Measurements from ENCODE around the gene GRP. TPM values are rescaled to one million over a fixed set of nuclear protein-coding genes. Genes with fewer than 3 reads are reported as not detected.

Gene GRP
- total RNA-seq, 1 experiment from 2014 or later = not detected

- Mint-ChIP-seq H3K4me3 (peak overlapping the region; percentile 54 to 77), H3K9me3 (peaks cover 0 to 3% of the 10 kb centered on the region in 2 experiments; a peak in 3 of 5 replicates), H3K27me3 (ENCODE audit: low read depth) (peaks cover 98% of the 10 kb centered on the region), H3K4me1 (peaks cover 24 to 29% of the 10 kb centered on the region in 2 experiments), H3K36me3 (ENCODE audit: insufficient read depth in 1 of 3, low read depth in 3 of 3) (no peaks in the 10 kb centered on the region; a peak in 1 of 7 replicates), H3K27ac (no peak overlapping the region)
- Histone ChIP-seq H3K18ac (ENCODE audit: insufficient read length, low read depth, low read length) (no peak overlapping the region), H3K9me3 (ENCODE audit: control insufficient read depth, low read depth, low read length) (no peaks in the 10 kb centered on the region), H2AK5ac (ENCODE audit: insufficient read length, low read length) (no peak overlapping the region), H3K56ac (ENCODE audit: insufficient read length, low read depth, low read length) (no peak overlapping the region), H4K20me1 (ENCODE audit: control insufficient read depth, insufficient read depth, insufficient read length) (no peaks in the 10 kb centered on the region), H2BK20ac (ENCODE audit: low read depth, low read length, poor library complexity, severe bottlenecking) (no peak overlapping the region), H3K79me1 (ENCODE audit: insufficient read depth, low read depth, low read length, poor library complexity, severe bottlenecking) (no peaks in the 10 kb centered on the region), H3K14ac (ENCODE audit: insufficient read depth, low read length) (no peak overlapping the region), H4K5ac (ENCODE audit: insufficient read length, low read depth, low read length) (no peak overlapping the region), H2BK120ac (ENCODE audit: low read depth, low read length, poor library complexity, severe bottlenecking) (no peak overlapping the region), H4K8ac (replicated peaks; ENCODE audit: insufficient read length, low read depth, low read length) (no peak overlapping the region), H2AFZ (ENCODE audit: low read length) (no peak overlapping the region), H3K79me2 (ENCODE audit: insufficient read depth, low read length) (no peaks in the 10 kb centered on the region), H2BK5ac (ENCODE audit: insufficient read length, low read length) (no peak overlapping the region), H3K4me1 (ENCODE audit: insufficient read depth, low read length) (peaks cover 4% of the 10 kb centered on the region; the same call in 1 of the 2 replicates), H2BK15ac (ENCODE audit: low read depth, low read length) (no peak overlapping the region), H3K4me2 (ENCODE audit: insufficient read depth, insufficient read length, low read length) (peak overlapping the region; percentile 66), H3T11ph (ENCODE audit: low read length) (no peak overlapping the region), H3K23ac (ENCODE audit: insufficient read length, low read depth, low read length) (no peak overlapping the region), H3K9ac (ENCODE audit: extremely low read depth, insufficient read length, low read length) (no peak overlapping the region), H3K23me2 (ENCODE audit: insufficient read length, low read depth, low read length, poor library complexity, severe bottlenecking) (peaks cover 14% of the 10 kb centered on the region), H3K27ac (ENCODE audit: insufficient read length, low read depth, low read length) (no peak overlapping the region), H2BK12ac (ENCODE audit: insufficient read length, low read depth, low read length) (no peak overlapping the region), H3K27me3 (ENCODE audit: insufficient read depth, low read length) (peaks cover 65% of the 10 kb centered on the region), H4K91ac (ENCODE audit: insufficient read length, low read depth, low read length) (no peak overlapping the region), H3K4ac (ENCODE audit: low read depth, low read length) (no peak overlapping the region)
- TF ChIP-seq, protein P1, sequence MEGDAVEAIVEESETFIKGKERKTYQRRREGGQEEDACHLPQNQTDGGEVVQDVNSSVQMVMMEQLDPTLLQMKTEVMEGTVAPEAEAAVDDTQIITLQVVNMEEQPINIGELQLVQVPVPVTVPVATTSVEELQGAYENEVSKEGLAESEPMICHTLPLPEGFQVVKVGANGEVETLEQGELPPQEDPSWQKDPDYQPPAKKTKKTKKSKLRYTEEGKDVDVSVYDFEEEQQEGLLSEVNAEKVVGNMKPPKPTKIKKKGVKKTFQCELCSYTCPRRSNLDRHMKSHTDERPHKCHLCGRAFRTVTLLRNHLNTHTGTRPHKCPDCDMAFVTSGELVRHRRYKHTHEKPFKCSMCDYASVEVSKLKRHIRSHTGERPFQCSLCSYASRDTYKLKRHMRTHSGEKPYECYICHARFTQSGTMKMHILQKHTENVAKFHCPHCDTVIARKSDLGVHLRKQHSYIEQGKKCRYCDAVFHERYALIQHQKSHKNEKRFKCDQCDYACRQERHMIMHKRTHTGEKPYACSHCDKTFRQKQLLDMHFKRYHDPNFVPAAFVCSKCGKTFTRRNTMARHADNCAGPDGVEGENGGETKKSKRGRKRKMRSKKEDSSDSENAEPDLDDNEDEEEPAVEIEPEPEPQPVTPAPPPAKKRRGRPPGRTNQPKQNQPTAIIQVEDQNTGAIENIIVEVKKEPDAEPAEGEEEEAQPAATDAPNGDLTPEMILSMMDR (conservative IDR thresholded peaks at IDR 0.05) = peak; percentile 23; the same call in 1 of the 3 replicates
- no peak for DNase-seq
- WGBS (ENCODE audit: extremely low coverage, insufficient read length, low lambda C conversion rate) = no CpG with 5 or more reads among the region's 41 CpGs
Measured at GRCh38 chr18:59264651-59265245, 44.8 kb downstream of the GRP start.

Data from H9 (cell line).